WI38 (cell line): ENCODE measurements around the gene NUB1.

ENCODE experiments used
- H3K4me3 ChIP-seq: 2 replicates; pipeline ENCODE4 v1.5.1; 2011; ENCODE audit warnings: low read depth, mild to moderate bottlenecking, control low read depth, low read length
- TF ChIP-seq, protein P1 (sequence below): IDR thresholded peaks from 2 replicates; pipeline ENCODE4 v1.5.1; 2012; ENCODE audit warnings: low read depth, mild to moderate bottlenecking, control low read depth, low read length

Gene NUB1

DNA sequence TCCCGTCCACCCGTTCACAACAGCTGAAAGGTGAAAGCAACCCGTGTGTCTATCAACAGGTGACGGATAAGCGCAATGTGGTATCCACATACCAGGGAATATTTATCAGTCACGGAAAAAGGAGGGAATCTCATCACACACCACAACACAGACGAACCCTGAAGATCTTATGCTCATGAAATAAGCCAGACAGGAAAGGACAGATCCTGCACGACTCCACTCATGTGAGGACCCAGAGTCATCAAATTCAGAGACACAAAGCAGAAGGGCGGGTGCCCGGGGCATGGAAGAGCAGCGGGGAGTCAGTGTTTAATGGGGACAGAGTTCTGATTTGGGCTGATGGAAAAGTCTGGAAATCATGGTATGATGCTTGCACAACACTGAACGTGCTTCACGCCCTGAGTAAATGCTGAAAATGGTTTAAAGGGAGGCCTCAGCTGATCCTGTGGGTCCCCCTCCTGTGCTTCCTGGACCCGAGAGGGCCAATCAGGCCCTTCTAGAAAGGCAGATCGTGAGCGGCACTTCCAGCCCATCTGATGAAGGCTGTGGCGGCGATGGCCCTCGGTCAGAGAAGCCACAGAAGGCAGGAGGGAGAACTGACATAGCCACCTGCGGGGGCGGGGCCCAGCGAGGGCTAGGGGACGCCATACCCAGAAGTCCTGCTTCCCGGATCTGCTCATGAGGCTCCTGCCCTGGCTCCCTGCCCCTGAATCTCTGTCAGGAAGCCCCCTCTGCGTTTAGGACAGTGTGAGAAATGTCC, 49.2 kb downstream of the NUB1 start:
- TF ChIP-seq, protein P1, sequence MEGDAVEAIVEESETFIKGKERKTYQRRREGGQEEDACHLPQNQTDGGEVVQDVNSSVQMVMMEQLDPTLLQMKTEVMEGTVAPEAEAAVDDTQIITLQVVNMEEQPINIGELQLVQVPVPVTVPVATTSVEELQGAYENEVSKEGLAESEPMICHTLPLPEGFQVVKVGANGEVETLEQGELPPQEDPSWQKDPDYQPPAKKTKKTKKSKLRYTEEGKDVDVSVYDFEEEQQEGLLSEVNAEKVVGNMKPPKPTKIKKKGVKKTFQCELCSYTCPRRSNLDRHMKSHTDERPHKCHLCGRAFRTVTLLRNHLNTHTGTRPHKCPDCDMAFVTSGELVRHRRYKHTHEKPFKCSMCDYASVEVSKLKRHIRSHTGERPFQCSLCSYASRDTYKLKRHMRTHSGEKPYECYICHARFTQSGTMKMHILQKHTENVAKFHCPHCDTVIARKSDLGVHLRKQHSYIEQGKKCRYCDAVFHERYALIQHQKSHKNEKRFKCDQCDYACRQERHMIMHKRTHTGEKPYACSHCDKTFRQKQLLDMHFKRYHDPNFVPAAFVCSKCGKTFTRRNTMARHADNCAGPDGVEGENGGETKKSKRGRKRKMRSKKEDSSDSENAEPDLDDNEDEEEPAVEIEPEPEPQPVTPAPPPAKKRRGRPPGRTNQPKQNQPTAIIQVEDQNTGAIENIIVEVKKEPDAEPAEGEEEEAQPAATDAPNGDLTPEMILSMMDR, result no peak
- H3K4me3 ChIP-seq, result no peak overlapping the region

DNA sequence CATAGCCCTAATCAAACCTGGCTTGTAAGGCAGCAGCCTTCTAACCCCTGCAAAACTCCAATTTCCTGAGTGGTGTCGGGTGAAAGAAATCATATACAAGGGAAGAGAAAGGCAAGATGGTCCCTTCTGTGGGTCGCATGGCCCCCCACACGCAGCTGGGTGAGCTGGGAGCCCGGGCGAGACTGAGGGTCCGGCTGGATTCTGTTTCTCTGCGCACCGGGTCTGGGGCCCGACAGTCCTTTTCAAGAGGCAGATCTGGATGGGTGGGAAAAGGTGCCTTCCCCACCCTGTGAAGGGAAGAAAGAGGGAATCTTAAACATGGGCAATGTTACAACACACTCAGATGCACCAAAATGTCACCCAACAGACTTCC, 49.7 kb downstream of the NUB1 start:
- TF ChIP-seq, protein P1, result no peak
- H3K4me3 ChIP-seq, result no peak overlapping the region

DNA sequence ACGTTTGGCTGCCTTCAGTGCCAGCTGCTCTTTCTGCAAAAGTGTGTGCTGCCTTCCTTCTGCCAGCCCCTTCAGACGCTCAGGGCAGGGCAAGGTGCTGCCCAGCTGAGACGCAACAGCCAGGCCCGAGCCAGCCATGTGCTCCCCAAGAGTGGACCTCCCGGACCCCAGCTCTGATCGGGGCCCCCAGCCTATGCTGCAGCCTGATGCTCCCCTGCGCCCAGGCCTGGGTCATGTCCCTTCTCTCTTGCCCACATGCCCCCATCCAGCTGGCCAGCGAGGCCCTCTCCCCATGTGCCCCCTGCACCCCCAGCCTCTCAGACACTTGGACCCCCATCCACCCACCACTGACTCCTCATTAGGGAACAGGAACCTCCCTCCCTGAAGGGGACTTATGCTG, 50.4 kb downstream of the NUB1 start:
- no peak overlapping the region for H3K4me3 ChIP-seq
- TF ChIP-seq, protein P1, result no peak

DNA sequence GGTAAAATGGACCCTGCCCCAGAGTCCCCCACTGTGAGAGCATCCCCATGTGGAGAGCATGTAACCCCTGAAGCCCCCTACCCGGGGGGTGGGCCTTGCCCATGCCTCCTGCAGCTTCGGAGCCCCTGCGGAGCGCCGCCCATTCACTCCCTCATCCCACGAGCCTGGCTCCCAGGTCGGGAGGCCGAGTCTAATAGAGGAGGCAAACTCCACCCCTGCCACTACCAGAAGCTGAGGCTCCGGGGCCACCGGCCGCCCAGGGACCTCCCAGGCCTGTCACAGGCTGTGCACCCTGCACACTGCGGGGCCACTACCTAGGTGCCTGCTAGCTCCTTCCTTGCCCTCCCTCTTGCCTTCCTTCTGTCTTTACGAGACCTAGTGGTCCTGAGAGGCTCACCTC, 50.8 kb downstream of the NUB1 start:
- H3K4me3 ChIP-seq, result no peak overlapping the region
- TF ChIP-seq, protein P1, result no peak

DNA sequence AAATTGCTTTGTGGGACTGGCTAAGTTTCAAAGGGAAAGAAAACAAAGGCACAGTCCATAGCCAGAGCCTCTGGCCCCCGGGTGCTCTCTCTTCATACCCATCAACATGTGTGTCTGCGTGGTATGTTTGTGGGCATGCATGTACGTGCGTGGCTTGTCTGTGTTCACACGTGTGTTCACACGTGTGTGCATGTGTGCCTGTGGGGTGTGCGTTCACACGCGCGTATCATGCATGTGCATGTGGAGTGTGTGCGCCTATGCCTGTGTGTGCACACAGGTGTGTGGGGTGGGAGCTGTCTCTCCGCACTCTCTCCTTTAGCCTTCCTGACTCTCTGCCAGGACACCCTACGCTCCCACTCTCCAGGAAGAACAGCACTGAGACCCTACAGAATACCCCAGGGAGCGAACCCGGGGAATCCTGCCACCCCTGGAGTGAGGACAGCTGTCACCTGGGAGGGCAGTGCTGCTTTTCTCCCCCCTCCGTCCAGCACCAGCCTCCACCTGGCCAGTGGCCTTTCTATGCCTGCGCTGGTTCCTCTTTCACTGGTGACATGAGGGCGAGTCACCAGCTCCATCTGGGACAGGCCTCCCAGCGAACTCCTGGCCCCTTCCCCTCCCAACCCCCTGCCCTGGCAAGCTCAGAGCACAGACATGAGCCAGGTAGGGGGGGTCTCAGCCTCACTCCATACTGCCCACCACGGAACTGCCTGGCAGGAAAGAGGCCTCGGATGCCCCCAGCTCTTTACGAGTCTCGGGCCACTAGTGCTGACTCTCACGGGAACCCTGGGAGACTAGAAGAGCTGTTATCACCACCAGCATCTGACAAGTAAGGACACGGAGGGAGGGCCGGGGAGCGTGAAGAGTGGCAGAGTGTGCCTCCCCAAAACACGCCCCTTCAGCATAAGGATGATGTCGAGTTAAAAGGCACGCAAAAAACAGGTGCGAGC, 51.7 kb downstream of the NUB1 start:
- TF ChIP-seq, protein P1, result no peak

DNA sequence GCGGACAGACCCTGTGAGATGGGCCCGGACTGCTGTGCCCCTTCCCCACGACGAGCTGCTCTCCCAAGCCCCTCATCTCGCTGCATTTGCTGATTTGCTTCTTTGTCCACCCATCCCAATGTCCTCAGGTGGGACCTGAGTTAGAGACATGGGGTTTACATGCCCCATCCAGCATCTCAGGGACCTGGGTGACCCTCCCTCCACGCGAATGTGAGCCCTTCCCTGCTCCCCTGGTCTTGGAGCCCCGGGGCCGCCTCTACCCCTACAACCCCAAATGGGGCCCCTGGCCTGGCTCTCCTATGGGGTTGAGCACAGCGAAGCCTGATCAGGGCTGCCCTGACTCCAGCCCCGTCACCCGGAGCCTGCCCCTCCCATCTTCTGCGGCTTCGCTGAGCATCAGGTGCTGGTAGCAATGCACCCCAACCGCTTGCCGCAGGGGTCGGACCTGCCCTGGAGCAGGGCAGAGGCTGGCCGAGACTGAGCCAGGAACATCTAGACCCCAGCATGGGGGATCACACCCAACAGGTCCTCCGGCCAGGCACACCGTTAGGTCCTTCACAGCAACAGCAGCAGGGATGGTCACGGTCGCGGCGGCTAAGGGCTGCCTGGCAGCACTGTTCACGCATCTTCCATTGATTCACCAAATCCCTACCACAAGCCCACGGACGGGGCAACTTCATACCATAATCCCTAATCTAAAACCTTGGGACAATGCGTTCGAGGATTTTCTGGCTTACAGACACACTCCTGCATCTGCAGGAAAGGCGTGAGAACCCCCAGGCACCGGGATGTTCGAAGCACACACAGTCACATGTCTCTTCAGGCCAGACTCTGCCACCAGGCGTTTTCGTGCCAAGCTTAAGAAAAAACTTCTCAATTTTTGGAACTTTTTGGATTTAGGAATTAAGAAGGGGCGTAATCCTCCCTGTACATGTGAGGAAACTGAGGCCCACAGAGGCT, 52.7 kb downstream of the NUB1 start:
- H3K4me3 ChIP-seq, result no peak overlapping the region
- TF ChIP-seq, protein P1, result no peak

More for the DNA sequence above, 51.7 kb downstream of the NUB1 start:
- H3K4me3 ChIP-seq, result no peak overlapping the region
